Adrenal gland (tissue), 12 donors: ENCODE measurements around the gene TBATA. TPM values are rescaled to one million over a fixed set of nuclear protein-coding genes. Genes with fewer than 3 reads are reported as not detected.

Experiments
- DNase-seq, 7 donors: peaks; one replicate each; pipeline ENCODE4 v3.0.0-alpha.2; 2019 to 2020
- H3K27ac ChIP-seq, 5 donors: fragments of 200-600 bp; sonication (generic) in 4 of 5; 1 replicate in 3 of 5; 2 replicates in 2 of 5; pipeline versions ENCODE4 v1.5.1 to v1.8.0; 2016 to 2020; ENCODE audit warnings: mild to moderate bottlenecking in 1 of 5
- H3K27me3 ChIP-seq: fragments of 200-600 bp; 2 replicates; pipeline ENCODE4 v1.8.0; 2021
- H3K36me3 ChIP-seq, 2 donors: fragments of 200-600 bp; replicated peaks in 1 of 2; 1 replicate in 1 of 2; 2 replicates in 1 of 2; pipeline versions ENCODE4 v1.5.1 to v1.8.0; 2018 to 2022
- H3K4me1 ChIP-seq, 2 donors: fragments of 200-600 bp; replicated peaks in 1 of 2; 1 replicate in 1 of 2; 2 replicates in 1 of 2; pipeline versions ENCODE4 v1.5.1 to v1.8.0; 2018 to 2021
- H3K4me3 ChIP-seq, 4 donors: fragments of 200-600 bp; sonication (generic) in 3 of 4; one replicate each; pipeline ENCODE4 v1.5.1; 2016 to 2018
- H3K9me3 ChIP-seq, 3 donors: fragments of 200-600 bp; sonication (generic) in 1 of 3; replicated peaks in 1 of 3; 1 replicate in 2 of 3; 2 replicates in 1 of 3; pipeline versions ENCODE4 v1.5.1 to v1.8.0; 2016 to 2021
- CTCF ChIP-seq, 6 experiments: fragments of 450-650 bp in 4 of 6; fragments of 200-600 bp in 2 of 6; sonication (generic) in 1 of 6; IDR thresholded peaks; 1 replicate in 5 of 6; 2 replicates in 1 of 6; pipeline versions ENCODE4 v1.5.1 to v1.8.0; 2016 to 2021; ENCODE audit warnings: antibody characterized with exemption in 6 of 6, mild to moderate bottlenecking in 2 of 6, moderate library complexity in 1 of 6
- POLR2A ChIP-seq, 2 donors: fragments of 450-650 bp; IDR thresholded peaks; one replicate each; pipeline ENCODE4 v1.6.1; 2017; ENCODE audit warnings: antibody characterized with exemption in 2 of 2, mild to moderate bottlenecking in 2 of 2, moderate library complexity in 1 of 2
- WGBS, 4 donors: extraction: QIAGEN DNeasy Blood & Tissue Kit in 2 of 4; methylation state at CpG; one replicate each; pipeline versions ENCODE4 v1.1.5 to v1.1.7; 2013 to 2017; 5-methylcytosine and 5-hydroxymethylcytosine counted together
- intact Hi-C, 2 donors: fragments of 100-400 bp; cut with DNase I; formaldehyde crosslinking; loops; one replicate each; pipeline versions ENCODE4 v1.14.1 to v1.15.0; 2022 to 2023
- polyA plus RNA-seq, 3 donors: library from polyadenylated mRNA; stranded (reverse); fragments of 200-250 nt in 2 of 3; fragments of 350-450 nt in 1 of 3; fragmentation: Illumina TruSeq in 1 of 3; extraction: RNeasy Lipid Tissue Mini Kit (QIAGEN cat#74804) in 1 of 3; gene quantifications; one replicate each; pipeline ENCODE4 v1.2.3, GENCODE V29; 2013 to 2014
- total RNA-seq, 9 donors: library from RNA; depleted of rRNA in 4 of 9; stranded (reverse); fragments of >200 nt in 4 of 9; fragments of 120-200 nt in 1 of 9; fragmentation: NEBNext Ultra II Directional in 1 of 9; extraction: Animal tissue kit (Norgen Biotek cat#: 25700) in 1 of 9; gene quantifications; one replicate each; pipeline versions ENCODE4 v1.1.0 to v1.2.4, GENCODE V29; 2013 to 2023
- donor health status: healthy with polysubstance abuse.
- donor health status: Bipolar disorder and iron deficiency.
- donor health status: DM: yes; HTN: yes; CAD: no.
- donor health status: DM: no; HTN: no; CAD: no.
- donor health status: DM: no; HTN: no; CAD: no.
- donor health status: DM: yes; HTN: yes; CAD: no.

Gene TBATA
- total and polyA plus RNA-seq, 12 donors = 0.17 TPM; not detected in 11

- Histone ChIP-seq H3K9me3 (no peaks in the 10 kb centered on the region), H3K4me3 (no peak overlapping the region), H3K4me1 (no peaks in the 10 kb centered on the region), H3K27ac (no peak overlapping the region), H3K36me3 (no peaks in the 10 kb centered on the region), H3K27me3 (no peaks in the 10 kb centered on the region)
- 94 to 98% (median 96%) methylated on average over 8 to 10 of the region's 10 CpGs for WGBS, 4 donors
- TF ChIP-seq CTCF (IDR thresholded peaks at IDR 0.05) = no peak
- no peak for TF ChIP-seq POLR2A (IDR thresholded peaks at IDR 0.05)
- no peak for DNase-seq
- intact Hi-C loops = loop anchor here in 1 of 2 donors (10.0 kb wide), 1 partner anchor 275 kb away; the partner anchor contains the start of gene PALD1
These were observed 35.4 kb downstream of the TBATA start for GRCh38 chr10:70749756-70750155.

GRCh38 chr10:70748801-70749573, 36.2 kb downstream of the TBATA start:
- H3K4me1 ChIP-seq = no peaks in the 10 kb centered on the region
- H3K27ac ChIP-seq = no peak overlapping the region
- no peak for DNase-seq
- no peaks in the 10 kb centered on the region for H3K27me3 ChIP-seq
- WGBS, 4 donors = 86 to 97% (median 95%) methylated on average over 10 of the region's 10 CpGs
- intact Hi-C loops = no loop called here
- H3K36me3 ChIP-seq = no peaks in the 10 kb centered on the region
- TF ChIP-seq POLR2A (IDR thresholded peaks at IDR 0.05) = no peak
- no peak for TF ChIP-seq CTCF (IDR thresholded peaks at IDR 0.05)
- H3K4me3 ChIP-seq = no peak overlapping the region
- H3K9me3 ChIP-seq = no peaks in the 10 kb centered on the region

GRCh38 chr10:70748305-70748704, 36.9 kb downstream of the TBATA start:
- TF ChIP-seq CTCF (IDR thresholded peaks at IDR 0.05) = no peak
- no peak for TF ChIP-seq POLR2A (IDR thresholded peaks at IDR 0.05)
- Histone ChIP-seq H3K27ac (no peak overlapping the region), H3K36me3 (no peaks in the 10 kb centered on the region), H3K4me1 (peaks cover 0 to 1% of the 10 kb centered on the region in 2 donors), H3K4me3 (no peak overlapping the region), H3K27me3 (no peaks in the 10 kb centered on the region), H3K9me3 (no peaks in the 10 kb centered on the region)
- WGBS, 4 donors = 80 to 100% (median 95%) methylated on average over 3 of the region's 3 CpGs
- intact Hi-C loops = no loop called here
- no peak for DNase-seq

- no peak for DNase-seq
- no peaks in the 10 kb centered on the region for H3K27me3 ChIP-seq
- H3K36me3 ChIP-seq = no peaks in the 10 kb centered on the region
- WGBS, 4 donors = 69 to 87% (median 77%) methylated on average over 14 to 15 of the region's 15 CpGs
- no peak for TF ChIP-seq CTCF (IDR thresholded peaks at IDR 0.05)
- TF ChIP-seq POLR2A (IDR thresholded peaks at IDR 0.05) = no peak
- no peaks in the 10 kb centered on the region for H3K9me3 ChIP-seq
- no peak overlapping the region for H3K4me3 ChIP-seq
- intact Hi-C loops = no loop called here
- H3K27ac ChIP-seq = no peak overlapping the region
- peaks cover 3 to 6% of the 10 kb centered on the region in 2 donors for H3K4me1 ChIP-seq
These were observed 37.8 kb downstream of the TBATA start for GRCh38 chr10:70747192-70747965.
